MCF 10A (cell line): Measurements from ENCODE around the gene UBXN10. TPM values are rescaled to one million over a fixed set of nuclear protein-coding genes. Genes with fewer than 3 reads are reported as not detected.

Experiments used
- BruUV-seq: library from RNA; stranded (reverse); fragments of 400-500 nt; replicated peaks from 2 replicates; lab custom pipeline; 2021; lab: Mats Ljungman, UMichigan
- CTCF ChIA-PET: fragments of 300-600 bp; sonication (Branson Sonifier 250); formaldehyde crosslinking; extraction: SDS; loops from one replicate; lab custom pipeline; 2021; ENCODE audit warnings: antibody characterized with exemption, inconsistent platforms; lab: Yijun Ruan, JAX
- POLR2A ChIA-PET: fragments of 300-600, 350-650 bp; sonication (Branson Sonifier 250); formaldehyde crosslinking; extraction: SDS; loops from one replicate; lab custom pipeline; 2020; ENCODE audit warnings: antibody characterized with exemption, inconsistent platforms; lab: Yijun Ruan, JAX
- DNase-seq: peaks from one replicate; pipeline ENCODE4 v3.0.0-alpha.2; 2018; ENCODE audit not compliant: unreplicated experiment
- H3K27ac Mint-ChIP-seq: one replicate; pipeline ENCODE4 v1.8.0; 2022; ENCODE audit warnings: mild to moderate bottlenecking, low read depth, mixed read lengths; ENCODE audit not compliant: unreplicated experiment
- H3K27me3 Mint-ChIP-seq: one replicate; pipeline ENCODE4 v1.8.0; 2022; ENCODE audit warnings: mixed read lengths; ENCODE audit not compliant: insufficient read depth, unreplicated experiment
- H3K36me3 Mint-ChIP-seq: one replicate; pipeline ENCODE4 v1.8.0; 2022; ENCODE audit warnings: mild to moderate bottlenecking, moderate library complexity, mixed read lengths; ENCODE audit not compliant: insufficient read depth, unreplicated experiment
- H3K4me1 Mint-ChIP-seq: one replicate; pipeline ENCODE4 v1.8.0; 2022; ENCODE audit warnings: mixed read lengths; ENCODE audit not compliant: insufficient read depth, unreplicated experiment
- H3K4me3 Mint-ChIP-seq: one replicate; pipeline ENCODE4 v1.8.0; 2022; ENCODE audit warnings: mild to moderate bottlenecking, moderate library complexity, mixed read lengths; ENCODE audit not compliant: unreplicated experiment
- H3K9me3 Mint-ChIP-seq: one replicate; pipeline ENCODE4 v1.8.0; 2022; ENCODE audit warnings: mixed read lengths; ENCODE audit not compliant: unreplicated experiment
- intact Hi-C: fragments of 100-400 bp; cut with micrococcal nuclease; formaldehyde crosslinking; loops from 2 replicates; pipeline ENCODE4 v1.14.1; 2022
- total RNA-seq: library from RNA; stranded (reverse); gene quantifications from 2 replicates; pipeline ENCODE4 v1.2.3, GENCODE V29; 2022
- TF ChIP-seq, protein P1 (sequence below): fragments of 200-600 bp; IDR thresholded peaks from one replicate; pipeline ENCODE4 v1.8.0; 2022; ENCODE audit warnings: antibody characterized with exemption, mild to moderate bottlenecking; ENCODE audit not compliant: unreplicated experiment

UBXN10 gene
- total RNA-seq, 1 experiment from 2014 or later, result not detected

DNA sequence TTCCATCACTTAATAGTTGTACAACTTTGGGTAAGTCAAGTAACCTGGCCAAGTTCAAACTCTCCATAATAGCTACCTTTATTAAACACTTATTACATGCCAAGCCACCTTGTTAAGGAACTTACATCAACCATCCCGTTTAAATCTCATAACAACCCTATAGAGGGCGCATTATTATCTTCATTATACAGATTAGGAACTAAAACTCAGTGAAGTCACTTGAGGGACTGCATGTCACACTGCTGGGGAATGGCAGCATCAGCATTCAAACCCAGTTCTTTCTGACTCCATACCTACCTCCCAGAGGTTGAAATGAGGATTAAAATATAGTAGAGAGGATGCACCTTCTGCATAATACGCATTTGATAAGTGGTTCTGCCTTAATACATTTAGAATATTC is 47.5 kb downstream of the UBXN10 start:
- DNase-seq, result peak; percentile 22
- no peak overlapping the region for H3K27ac Mint-ChIP-seq
- intact Hi-C loops, result loop anchor here (5.0 kb wide), 1 partner anchor 259 kb away; no protein-coding TSS in a partner anchor
- no peaks in the 10 kb centered on the region for H3K4me1 Mint-ChIP-seq
- ChIA-PET CTCF (interaction anchor here (0.6 to 1.0 kb wide), 3 partner anchors 117 to 229 kb away, joined by 3 to 4 read pairs (median 3); no protein-coding TSS in a partner anchor), POLR2A (no interaction called here)
- no peak overlapping the region for H3K4me3 Mint-ChIP-seq
- peaks cover 21% of the 10 kb centered on the region for H3K27me3 Mint-ChIP-seq
- TF ChIP-seq, protein P1, sequence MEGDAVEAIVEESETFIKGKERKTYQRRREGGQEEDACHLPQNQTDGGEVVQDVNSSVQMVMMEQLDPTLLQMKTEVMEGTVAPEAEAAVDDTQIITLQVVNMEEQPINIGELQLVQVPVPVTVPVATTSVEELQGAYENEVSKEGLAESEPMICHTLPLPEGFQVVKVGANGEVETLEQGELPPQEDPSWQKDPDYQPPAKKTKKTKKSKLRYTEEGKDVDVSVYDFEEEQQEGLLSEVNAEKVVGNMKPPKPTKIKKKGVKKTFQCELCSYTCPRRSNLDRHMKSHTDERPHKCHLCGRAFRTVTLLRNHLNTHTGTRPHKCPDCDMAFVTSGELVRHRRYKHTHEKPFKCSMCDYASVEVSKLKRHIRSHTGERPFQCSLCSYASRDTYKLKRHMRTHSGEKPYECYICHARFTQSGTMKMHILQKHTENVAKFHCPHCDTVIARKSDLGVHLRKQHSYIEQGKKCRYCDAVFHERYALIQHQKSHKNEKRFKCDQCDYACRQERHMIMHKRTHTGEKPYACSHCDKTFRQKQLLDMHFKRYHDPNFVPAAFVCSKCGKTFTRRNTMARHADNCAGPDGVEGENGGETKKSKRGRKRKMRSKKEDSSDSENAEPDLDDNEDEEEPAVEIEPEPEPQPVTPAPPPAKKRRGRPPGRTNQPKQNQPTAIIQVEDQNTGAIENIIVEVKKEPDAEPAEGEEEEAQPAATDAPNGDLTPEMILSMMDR, result peak; percentile 20
- BruUV-seq, result no TSS peak
- H3K9me3 Mint-ChIP-seq, result no peaks in the 10 kb centered on the region
- H3K36me3 Mint-ChIP-seq, result no peaks in the 10 kb centered on the region

GRCh38 chr1:20233866-20234265 is 48.0 kb downstream of the UBXN10 start:
- Mint-ChIP-seq H3K27me3 (peaks cover 17% of the 10 kb centered on the region), H3K4me3 (no peak overlapping the region)

DNA sequence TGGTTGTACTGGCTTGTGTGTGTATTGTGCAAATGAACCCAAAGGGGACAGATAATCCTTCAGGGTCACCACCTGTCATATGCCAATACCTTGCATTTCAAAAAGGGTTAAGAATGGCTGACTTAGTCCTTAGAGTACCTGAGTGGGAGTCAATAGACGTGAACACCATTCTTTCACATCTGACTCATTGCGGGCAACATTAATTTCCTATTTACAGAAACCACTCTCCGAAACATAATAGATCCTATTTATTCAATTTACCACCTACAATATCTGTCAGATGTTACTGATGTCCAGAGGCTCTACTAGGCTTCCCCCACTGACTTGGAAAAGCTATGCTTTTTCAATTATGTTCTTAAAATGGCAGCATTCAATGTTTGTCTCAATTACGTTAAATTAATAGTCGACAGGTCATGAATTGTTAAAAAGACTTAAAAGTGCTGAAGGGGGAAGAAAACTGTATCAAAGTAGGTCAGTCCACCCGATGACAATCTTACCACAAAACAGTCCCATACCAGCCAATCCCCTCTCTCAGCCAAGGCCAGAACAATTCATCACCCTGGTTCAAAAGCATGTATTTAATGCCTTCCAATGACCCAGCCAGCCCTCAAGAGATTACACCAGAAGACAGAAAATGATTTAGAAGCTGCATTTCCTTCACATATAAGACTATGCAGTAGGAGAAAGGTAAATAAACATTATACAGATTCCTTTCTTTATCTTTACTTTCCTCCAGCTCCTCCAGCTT is 49.1 kb downstream of the UBXN10 start:
- TF ChIP-seq, protein P1, result no peak
- Mint-ChIP-seq H3K27me3 (peaks cover 22% of the 10 kb centered on the region), H3K4me1 (no peaks in the 10 kb centered on the region), H3K27ac (no peak overlapping the region), H3K36me3 (no peaks in the 10 kb centered on the region), H3K9me3 (no peaks in the 10 kb centered on the region), H3K4me3 (no peak overlapping the region)
- BruUV-seq, result no TSS peak
- ChIA-PET POLR2A (no interaction called here), CTCF (interaction anchor here (0.6 to 1.0 kb wide), 3 partner anchors 22 to 317 kb away, joined by 3 read pairs; no protein-coding TSS in a partner anchor)
- intact Hi-C loops, result loop anchor here (5.0 kb wide), 1 partner anchor 257 kb away; no protein-coding TSS in a partner anchor
- DNase-seq, result no peak

More at GRCh38 chr1:20233866-20234265, 48.0 kb downstream of the UBXN10 start:
- CTCF ChIA-PET, result interaction anchor here (0.6 to 1.0 kb wide), 2 partner anchors 195 to 228 kb away, joined by 3 read pairs; no protein-coding TSS in a partner anchor
- Mint-ChIP-seq H3K27ac (no peak overlapping the region), H3K36me3 (no peaks in the 10 kb centered on the region), H3K9me3 (no peaks in the 10 kb centered on the region), H3K4me1 (no peaks in the 10 kb centered on the region)
- intact Hi-C loops, result loop anchor here (5.0 kb wide), 1 partner anchor 258 kb away; no protein-coding TSS in a partner anchor
- no TSS peak for BruUV-seq
- no peak for DNase-seq
- POLR2A ChIA-PET, result interaction anchor here (0.5 kb wide), 1 partner anchor 13 kb away, joined by 4 read pairs; no protein-coding TSS in a partner anchor
- TF ChIP-seq, protein P1, result no peak

DNA sequence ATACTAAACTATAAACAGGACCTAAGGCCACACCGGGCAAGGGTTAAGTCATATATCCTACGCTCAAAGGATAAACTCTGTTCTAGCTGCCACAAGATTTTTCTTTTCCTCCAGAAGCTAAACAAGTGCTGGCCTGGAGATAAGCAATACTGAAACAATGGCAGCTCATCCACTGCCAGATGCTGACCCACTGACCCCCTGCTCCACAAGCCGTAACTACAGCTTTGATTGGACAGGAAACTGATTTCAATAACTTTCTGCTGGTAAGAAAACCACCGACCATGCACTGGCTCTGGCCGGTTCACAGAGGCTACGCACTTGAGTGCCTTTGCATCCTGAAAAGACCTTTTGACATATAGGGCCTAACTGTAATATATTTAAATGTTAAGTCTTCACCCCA is 51.8 kb downstream of the UBXN10 start:
- ChIA-PET POLR2A (no interaction called here), CTCF (no interaction called here)
- DNase-seq, result no peak
- intact Hi-C loops, result no loop called here
- TF ChIP-seq, protein P1, result no peak
- Mint-ChIP-seq H3K27ac (no peak overlapping the region), H3K9me3 (no peaks in the 10 kb centered on the region), H3K27me3 (peaks cover 43% of the 10 kb centered on the region), H3K36me3 (no peaks in the 10 kb centered on the region), H3K4me3 (no peak overlapping the region), H3K4me1 (no peaks in the 10 kb centered on the region)
- BruUV-seq, result no TSS peak
